NCI-H2171 treated with DMSO at 0.1 percent for 48 hours (cell line): ENCODE data around the gene NMNAT2.

Experiments
- DNase-seq: peaks from one replicate; lab custom pipeline; 2025; lab: John Stamatoyannopoulos, UW

Gene NMNAT2

DNA sequence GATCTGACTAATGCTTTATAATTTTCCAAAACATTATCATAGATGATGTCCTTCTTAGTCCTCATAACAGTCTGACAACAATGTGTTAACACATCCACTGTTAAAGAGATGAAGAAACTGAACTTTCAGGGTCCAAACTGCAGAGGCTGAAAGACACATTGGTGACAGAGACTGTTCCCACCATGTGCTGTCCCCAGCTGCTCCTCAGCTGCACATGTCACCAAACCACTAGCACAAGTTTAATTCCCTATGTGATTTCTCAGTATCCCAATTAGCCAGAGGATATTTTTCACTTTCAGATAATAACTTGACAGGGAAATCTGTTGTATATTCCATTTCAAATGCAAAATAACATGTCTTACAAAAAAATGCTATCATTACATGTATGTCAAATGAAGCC, 207.5 kb downstream of the NMNAT2 start:
- DNase-seq = peak; percentile 70

DNA sequence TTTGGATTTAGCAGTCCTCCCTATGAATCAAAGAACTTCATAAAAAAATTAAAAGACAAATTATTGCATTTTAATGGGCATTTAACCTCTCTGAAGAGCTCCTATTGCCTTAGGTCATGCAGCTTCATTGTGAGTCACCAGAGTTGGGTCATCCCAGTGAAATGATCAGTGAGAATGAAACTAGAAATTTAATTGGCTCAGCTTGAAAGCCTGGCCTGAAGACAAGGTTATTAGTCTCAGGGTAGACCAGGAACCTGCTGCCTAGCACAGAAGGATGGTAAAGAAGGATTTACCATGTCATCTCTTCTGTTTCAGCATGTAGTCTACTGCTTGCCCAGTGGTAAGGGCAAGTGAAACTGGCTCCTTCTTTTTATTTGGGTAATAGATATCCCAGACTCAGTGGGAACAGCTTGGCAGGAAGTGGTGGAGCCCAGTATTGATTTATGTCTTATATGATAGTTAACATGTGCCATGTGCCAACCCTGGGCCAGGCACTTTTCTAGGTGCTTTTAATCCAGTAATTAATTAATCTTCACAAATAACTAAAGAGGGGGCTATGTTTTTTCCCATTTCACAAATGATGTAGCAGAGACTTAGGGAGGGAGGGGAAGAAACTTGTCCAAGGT, 208.5 kb downstream of the NMNAT2 start:
- DNase-seq = peak; percentile 61

- peak; percentile 50 for DNase-seq
Measured at GRCh38 chr1:183206538-183207122, 211.6 kb downstream of the NMNAT2 start.

DNA sequence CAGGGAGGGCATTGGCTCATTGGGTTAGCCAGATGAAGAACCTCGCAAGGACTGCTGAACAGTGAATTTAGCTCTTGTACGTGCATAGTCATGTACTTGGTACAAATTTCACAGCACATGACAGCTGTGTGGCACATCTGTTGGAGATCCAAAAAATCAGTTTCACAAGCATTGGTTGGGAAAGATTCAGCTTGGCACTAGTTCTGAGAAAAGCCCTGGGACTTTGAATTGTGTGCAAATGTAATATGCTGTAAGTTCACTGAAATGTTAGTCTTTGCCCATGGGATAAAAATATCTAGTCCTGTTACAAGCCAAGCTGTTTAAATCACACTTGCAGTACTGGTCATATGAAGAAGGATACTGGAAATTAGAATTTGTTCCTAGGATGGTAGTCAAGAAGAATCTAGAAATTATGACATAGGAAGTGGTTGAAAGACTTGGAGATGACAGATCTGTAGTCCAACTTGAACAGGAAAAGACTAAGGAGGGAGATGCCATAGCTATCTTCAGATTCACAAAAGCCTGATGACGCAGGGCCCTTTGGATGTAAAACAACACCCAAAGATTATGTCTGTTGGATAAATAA, 212.9 kb downstream of the NMNAT2 start:
- DNase-seq = peak; percentile 52

GRCh38 chr1:183203094-183203493, 215.1 kb downstream of the NMNAT2 start:
- DNase-seq = no peak

DNA sequence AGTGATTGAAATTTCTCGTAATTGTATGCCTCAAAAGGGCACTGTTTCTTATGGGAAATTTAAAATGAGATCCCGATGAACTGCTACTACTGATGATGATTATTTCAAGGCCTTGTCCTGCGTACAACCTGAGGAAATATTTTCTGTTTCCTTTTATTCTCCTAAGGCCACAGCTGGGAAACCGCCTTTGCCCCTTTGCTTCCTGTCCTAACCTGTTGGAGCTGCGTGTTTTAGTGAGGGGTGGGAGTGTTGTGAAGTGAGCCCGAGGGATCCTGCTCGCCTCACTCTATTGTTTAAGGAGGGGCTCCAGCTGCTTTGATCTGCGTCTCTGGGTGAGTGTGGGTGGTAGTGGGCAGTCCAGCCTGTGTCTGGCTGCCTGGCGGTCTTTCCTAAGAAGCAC, 217.7 kb downstream of the NMNAT2 start:
- no peak for DNase-seq

DNA sequence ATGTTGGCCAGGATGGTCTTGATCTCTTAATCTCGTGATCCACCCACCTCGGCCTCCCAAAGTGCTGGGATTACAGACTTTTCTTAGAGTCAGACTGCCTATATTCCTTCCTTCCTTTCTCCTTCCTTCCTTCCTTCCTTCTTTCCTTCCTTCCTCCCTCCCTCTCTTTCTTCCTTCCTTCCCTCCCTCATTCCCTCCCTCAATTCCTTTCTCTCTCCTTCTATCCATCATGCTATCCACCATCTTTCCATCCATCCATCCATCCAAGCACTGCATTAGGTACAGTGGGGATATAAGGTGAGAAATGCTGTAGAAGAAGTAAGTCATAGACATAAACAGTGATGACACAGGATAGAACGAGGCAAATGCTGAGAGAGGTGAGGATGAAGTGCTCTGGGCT, 218.9 kb downstream of the NMNAT2 start:
- DNase-seq = no peak

- DNase-seq = no peak
Measured at GRCh38 chr1:183198463-183198862, 219.7 kb downstream of the NMNAT2 start.
